HCT116 (cell line): ENCODE data around the gene LINC00237. TPM values are rescaled to one million over a fixed set of nuclear protein-coding genes. Genes with fewer than 3 reads are reported as not detected.

ENCODE experiments used
- ATAC-seq: fragments of 200-7000 bp; cut with Tn5 transposase; 2 replicates; pipeline ENCODE4 v1.9.1; 2020; ENCODE audit warnings: mild to moderate bottlenecking, moderate library complexity
- BruUV-seq: library from RNA; stranded (reverse); fragments of 400-500 nt; replicated peaks from 2 replicates; lab custom pipeline; 2021; lab: Mats Ljungman, UMichigan
- CTCF ChIA-PET: fragments of 300-600 bp; sonication (Branson Sonifier 250); formaldehyde crosslinking; loops from one replicate; lab custom pipeline; 2021; ENCODE audit warnings: antibody characterized with exemption; lab: Charles Lee
- POLR2A ChIA-PET: fragments of 300-600, 350-600 bp; sonication (Branson Sonifier 250); formaldehyde crosslinking; loops from one replicate; lab custom pipeline; 2021; ENCODE audit warnings: antibody characterized with exemption; lab: Charles Lee
- RAD21 ChIA-PET, 2 experiments: fragments of 300-600 bp; sonication (Branson Sonifier 250); formaldehyde crosslinking; loops; one replicate each; lab custom pipeline; 2023; ENCODE audit warnings: low total read pairs in 2 of 2; ENCODE audit not compliant: uncharacterized antibody in 2 of 2, unreplicated experiment in 2 of 2, low non-redundant PET in 1 of 2; lab: Charles Lee
- DNase-seq: peaks from one replicate; pipeline ENCODE4 v3.0.0-alpha.2; 2010; ENCODE audit warnings: low read depth, low spot score
- H2AFZ ChIP-seq: fragments of 200-600 bp; shearing (Covaris generic), sonication (generic); 2 replicates; pipeline ENCODE4 v1.6.1; 2017; ENCODE audit warnings: low read depth, mixed run types, mixed read lengths, antibody characterized with exemption, low read length; ENCODE audit not compliant: poor library complexity, severe bottlenecking
- H3K27ac ChIP-seq: 2 replicates; pipeline ENCODE4 v1.5.1; 2012; ENCODE audit warnings: low read depth, low read length
- H3K27me3 ChIP-seq: fragments of 200-600 bp; sonication (generic); 2 replicates; pipeline ENCODE4 v1.6.1; 2016; ENCODE audit warnings: mixed run types, low read length, mixed read lengths; ENCODE audit not compliant: insufficient read depth
- H3K36me3 ChIP-seq, 2 experiments: fragments of 200-500 bp in 1 of 2; fragments of 200-600 bp in 1 of 2; sonication (Bioruptor generic) in 1 of 2; sonication (generic) in 1 of 2; 2 replicates each; pipeline versions ENCODE4 v1.5.1 to v1.6.1; 2014 to 2016; ENCODE audit warnings: low read length in 2 of 2, inconsistent platforms in 1 of 2, mixed read lengths in 1 of 2, mixed run types in 1 of 2; ENCODE audit not compliant: insufficient read depth in 2 of 2, control insufficient read depth in 1 of 2
- H3K4me1 ChIP-seq, 2 experiments: fragments of 200-600 bp in 1 of 2; sonication (generic) in 1 of 2; 2 replicates each; pipeline versions ENCODE4 v1.5.1 to v1.6.1; 2012 to 2017; ENCODE audit warnings: low read length in 2 of 2, inconsistent platforms in 1 of 2, mild to moderate bottlenecking in 1 of 2, mixed read lengths in 1 of 2, mixed run types in 1 of 2, moderate library complexity in 1 of 2; ENCODE audit not compliant: insufficient read depth in 2 of 2, control insufficient read depth in 1 of 2
- H3K4me2 ChIP-seq: fragments of 200-600 bp; sonication (generic); 2 replicates; pipeline ENCODE4 v1.6.1; 2017; ENCODE audit warnings: mixed run types, low read length, mixed read lengths
- H3K4me3 ChIP-seq, 2 experiments: fragments of 200-600 bp in 1 of 2; sonication (generic) in 1 of 2; replicated peaks in 1 of 2; 2 replicates each; pipeline ENCODE4 v1.5.1; 2011 to 2016; ENCODE audit warnings: low read length in 2 of 2, control low read depth in 1 of 2, low read depth in 1 of 2, mild to moderate bottlenecking in 1 of 2, mixed read lengths in 1 of 2, mixed run types in 1 of 2
- H3K79me2 ChIP-seq: fragments of 200-600 bp; sonication (generic); 2 replicates; pipeline ENCODE4 v1.6.1; 2017; ENCODE audit warnings: mild to moderate bottlenecking, mixed run types, low read length, moderate library complexity, mixed read lengths; ENCODE audit not compliant: insufficient read depth
- H3K9ac ChIP-seq: fragments of 200-600 bp; sonication (generic); 2 replicates; pipeline ENCODE4 v1.6.1; 2016; ENCODE audit warnings: low read length, mixed read lengths
- H3K9me2 ChIP-seq: fragments of 200-600 bp; sonication (generic), shearing (Covaris generic); 2 replicates; pipeline ENCODE4 v1.6.1; 2017; ENCODE audit warnings: mixed run types, mild to moderate bottlenecking, moderate library complexity; ENCODE audit not compliant: insufficient read depth
- H3K9me3 ChIP-seq, 2 experiments: fragments of 200-500 bp in 1 of 2; fragments of 200-600 bp in 1 of 2; sonication (Bioruptor generic) in 1 of 2; sonication (generic) in 1 of 2; 2 replicates each; pipeline ENCODE4 v1.6.1; 2014 to 2017; ENCODE audit warnings: low read length in 2 of 2, mixed read lengths in 2 of 2, inconsistent platforms in 1 of 2, low read depth in 1 of 2, mild to moderate bottlenecking in 1 of 2, mixed run types in 1 of 2, moderate library complexity in 1 of 2; ENCODE audit not compliant: control insufficient read depth in 1 of 2, insufficient read depth in 1 of 2
- H4K20me1 ChIP-seq: fragments of 200-600 bp; sonication (generic), shearing (Covaris generic); 2 replicates; pipeline ENCODE4 v1.6.1; 2017; ENCODE audit warnings: mixed run types, mild to moderate bottlenecking, moderate library complexity; ENCODE audit not compliant: insufficient read depth
- CBX3 ChIP-seq: IDR thresholded peaks from 2 replicates; pipeline ENCODE4 v1.6.1; 2012; ENCODE audit warnings: low read depth
- CEBPB ChIP-seq: IDR thresholded peaks from 2 replicates; pipeline ENCODE4 v1.6.1; 2012; ENCODE audit warnings: low read depth
- EGR1 ChIP-seq: IDR thresholded peaks from 2 replicates; pipeline ENCODE4 v1.6.1; 2012; ENCODE audit warnings: low read depth
- EZH2 ChIP-seq: fragments of 200-600 bp; sonication (generic); IDR thresholded peaks from 2 replicates; pipeline ENCODE4 v1.6.1; 2017; ENCODE audit warnings: antibody characterized with exemption, mixed run types
- JUND ChIP-seq: IDR thresholded peaks from 2 replicates; pipeline ENCODE4 v1.6.1; 2012
- POLR2A ChIP-seq: IDR thresholded peaks from 2 replicates; pipeline ENCODE4 v1.7.0; 2011; ENCODE audit warnings: borderline replicate concordance; ENCODE audit not compliant: insufficient read depth, insufficient read length; ENCODE audit errors: extremely low read depth
- POLR2AphosphoS5 ChIP-seq: IDR thresholded peaks from 2 replicates; pipeline ENCODE4 v1.6.1; 2011; ENCODE audit warnings: mild to moderate bottlenecking, low read depth, low read length, moderate library complexity
- RAD21 ChIP-seq: IDR thresholded peaks from 2 replicates; pipeline ENCODE4 v1.6.1; 2012; ENCODE audit warnings: low read depth, mild to moderate bottlenecking
- SP1 ChIP-seq: IDR thresholded peaks from 2 replicates; pipeline ENCODE4 v1.6.1; 2012; ENCODE audit warnings: low read depth
- TCF7L2 ChIP-seq: IDR thresholded peaks from 2 replicates; pipeline ENCODE4 v1.7.0; 2011; ENCODE audit warnings: borderline replicate concordance, inconsistent platforms; ENCODE audit not compliant: insufficient read depth, insufficient read length; ENCODE audit errors: extremely low read depth
- ZBTB33 ChIP-seq: IDR thresholded peaks from 2 replicates; pipeline ENCODE4 v1.6.1; 2011; ENCODE audit warnings: mild to moderate bottlenecking, low read length, moderate library complexity; ENCODE audit not compliant: insufficient replicate concordance; ENCODE audit errors: extremely low read depth
- ZFX ChIP-seq: fragments of 450-650 bp; IDR thresholded peaks from 2 replicates; pipeline ENCODE4 v1.6.1; 2017
- ZNF274 ChIP-seq: fragments of 200-500 bp; sonication (Bioruptor generic); IDR thresholded peaks from 2 replicates; pipeline ENCODE4 v1.6.1; 2014; ENCODE audit warnings: mild to moderate bottlenecking, low read depth, low read length, inconsistent platforms
- intact Hi-C: fragments of 100-400 bp; cut with micrococcal nuclease; formaldehyde crosslinking; loops from 2 replicates; pipeline ENCODE4 v1.10.0; 2022
- total RNA-seq: library from RNA; stranded (reverse); gene quantifications from one replicate; pipeline ENCODE4 v1.2.1, GENCODE V29; 2021; ENCODE audit not compliant: unreplicated experiment
- TF ChIP-seq, protein P1 (sequence below), 3 experiments: fragments of 200-600 bp in 1 of 3; sonication (generic) in 1 of 3; IDR thresholded peaks in 2 of 3; conservative IDR thresholded peaks in 1 of 3; 2 replicates each; pipeline ENCODE4 v1.5.1; 2012 to 2017; ENCODE audit warnings: low read depth in 2 of 3, low read length in 2 of 3, antibody characterized with exemption in 1 of 3, borderline replicate concordance in 1 of 3, control low read depth in 1 of 3, mild to moderate bottlenecking in 1 of 3, mixed read lengths in 1 of 3, mixed run types in 1 of 3, moderate library complexity in 1 of 3; ENCODE audit not compliant: insufficient read depth in 1 of 3
- TF ChIP-seq, protein P2 (sequence below): IDR thresholded peaks from 2 replicates; pipeline ENCODE4 v1.6.1; 2012
- TF ChIP-seq, protein P3 (sequence below): IDR thresholded peaks from 2 replicates; pipeline ENCODE4 v1.6.1; 2012; ENCODE audit warnings: low read depth

The LINC00237 gene
- total RNA-seq, 1 experiment from 2014 or later: not detected

- H3K27me3 ChIP-seq: no peaks in the 10 kb centered on the region
- H3K9me3 ChIP-seq: no peaks in the 10 kb centered on the region
- no peak overlapping the region for H2AFZ ChIP-seq
- BruUV-seq: no TSS peak
- TF ChIP-seq ZBTB33 (no peak), POLR2A (no peak), ZNF274 (no peak), POLR2AphosphoS5 (no peak), ZFX (no peak), TCF7L2 (no peak), EGR1 (no peak), EZH2 (no peak), JUND (no peak), CEBPB (no peak), CBX3 (no peak), SP1 (no peak), RAD21 (no peak)
- TF ChIP-seq, protein P1, sequence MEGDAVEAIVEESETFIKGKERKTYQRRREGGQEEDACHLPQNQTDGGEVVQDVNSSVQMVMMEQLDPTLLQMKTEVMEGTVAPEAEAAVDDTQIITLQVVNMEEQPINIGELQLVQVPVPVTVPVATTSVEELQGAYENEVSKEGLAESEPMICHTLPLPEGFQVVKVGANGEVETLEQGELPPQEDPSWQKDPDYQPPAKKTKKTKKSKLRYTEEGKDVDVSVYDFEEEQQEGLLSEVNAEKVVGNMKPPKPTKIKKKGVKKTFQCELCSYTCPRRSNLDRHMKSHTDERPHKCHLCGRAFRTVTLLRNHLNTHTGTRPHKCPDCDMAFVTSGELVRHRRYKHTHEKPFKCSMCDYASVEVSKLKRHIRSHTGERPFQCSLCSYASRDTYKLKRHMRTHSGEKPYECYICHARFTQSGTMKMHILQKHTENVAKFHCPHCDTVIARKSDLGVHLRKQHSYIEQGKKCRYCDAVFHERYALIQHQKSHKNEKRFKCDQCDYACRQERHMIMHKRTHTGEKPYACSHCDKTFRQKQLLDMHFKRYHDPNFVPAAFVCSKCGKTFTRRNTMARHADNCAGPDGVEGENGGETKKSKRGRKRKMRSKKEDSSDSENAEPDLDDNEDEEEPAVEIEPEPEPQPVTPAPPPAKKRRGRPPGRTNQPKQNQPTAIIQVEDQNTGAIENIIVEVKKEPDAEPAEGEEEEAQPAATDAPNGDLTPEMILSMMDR (IDR thresholded peaks at IDR 0.05 in 2 of 3, conservative IDR thresholded peaks at IDR 0.05 in 1 of 3; ENCODE audit: borderline replicate concordance in 1 of 3, insufficient read depth in 1 of 3, low read depth in 2 of 3, low read length in 2 of 3): no peak
- TF ChIP-seq, protein P2, sequence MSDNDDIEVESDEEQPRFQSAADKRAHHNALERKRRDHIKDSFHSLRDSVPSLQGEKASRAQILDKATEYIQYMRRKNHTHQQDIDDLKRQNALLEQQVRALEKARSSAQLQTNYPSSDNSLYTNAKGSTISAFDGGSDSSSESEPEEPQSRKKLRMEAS: no peak
- TF ChIP-seq, protein P3, sequence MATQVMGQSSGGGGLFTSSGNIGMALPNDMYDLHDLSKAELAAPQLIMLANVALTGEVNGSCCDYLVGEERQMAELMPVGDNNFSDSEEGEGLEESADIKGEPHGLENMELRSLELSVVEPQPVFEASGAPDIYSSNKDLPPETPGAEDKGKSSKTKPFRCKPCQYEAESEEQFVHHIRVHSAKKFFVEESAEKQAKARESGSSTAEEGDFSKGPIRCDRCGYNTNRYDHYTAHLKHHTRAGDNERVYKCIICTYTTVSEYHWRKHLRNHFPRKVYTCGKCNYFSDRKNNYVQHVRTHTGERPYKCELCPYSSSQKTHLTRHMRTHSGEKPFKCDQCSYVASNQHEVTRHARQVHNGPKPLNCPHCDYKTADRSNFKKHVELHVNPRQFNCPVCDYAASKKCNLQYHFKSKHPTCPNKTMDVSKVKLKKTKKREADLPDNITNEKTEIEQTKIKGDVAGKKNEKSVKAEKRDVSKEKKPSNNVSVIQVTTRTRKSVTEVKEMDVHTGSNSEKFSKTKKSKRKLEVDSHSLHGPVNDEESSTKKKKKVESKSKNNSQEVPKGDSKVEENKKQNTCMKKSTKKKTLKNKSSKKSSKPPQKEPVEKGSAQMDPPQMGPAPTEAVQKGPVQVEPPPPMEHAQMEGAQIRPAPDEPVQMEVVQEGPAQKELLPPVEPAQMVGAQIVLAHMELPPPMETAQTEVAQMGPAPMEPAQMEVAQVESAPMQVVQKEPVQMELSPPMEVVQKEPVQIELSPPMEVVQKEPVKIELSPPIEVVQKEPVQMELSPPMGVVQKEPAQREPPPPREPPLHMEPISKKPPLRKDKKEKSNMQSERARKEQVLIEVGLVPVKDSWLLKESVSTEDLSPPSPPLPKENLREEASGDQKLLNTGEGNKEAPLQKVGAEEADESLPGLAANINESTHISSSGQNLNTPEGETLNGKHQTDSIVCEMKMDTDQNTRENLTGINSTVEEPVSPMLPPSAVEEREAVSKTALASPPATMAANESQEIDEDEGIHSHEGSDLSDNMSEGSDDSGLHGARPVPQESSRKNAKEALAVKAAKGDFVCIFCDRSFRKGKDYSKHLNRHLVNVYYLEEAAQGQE: no peak
- intact Hi-C loops: no loop called here
- DNase-seq (no peak), ATAC-seq (no peak)
- no peak overlapping the region for H3K27ac ChIP-seq
- ChIA-PET POLR2A (no interaction called here), CTCF (no interaction called here), RAD21 (no interaction called here)
- H3K79me2 ChIP-seq: no peaks in the 10 kb centered on the region
- H3K9ac ChIP-seq: no peak overlapping the region
- no peak overlapping the region for H3K4me2 ChIP-seq
- H3K4me3 ChIP-seq: no peak overlapping the region
- H4K20me1 ChIP-seq: no peaks in the 10 kb centered on the region
- peaks cover 0 to 7% of the 10 kb centered on the region in 2 experiments; a peak in 2 of 4 replicates for H3K4me1 ChIP-seq
- no peaks in the 10 kb centered on the region for H3K36me3 ChIP-seq
- H3K9me2 ChIP-seq: no peaks in the 10 kb centered on the region
Observed at GRCh38 chr20:21092806-21093205, 13.4 kb downstream of the LINC00237 start.
